Sigmoid colon (tissue), 7 donors: Measurements from ENCODE around the gene IRF5. TPM values are rescaled to one million over a fixed set of nuclear protein-coding genes. Genes with fewer than 3 reads are reported as not detected.
A peak's percentile ranks its signal among the peaks of the same experiment; 100 is the strongest.

Experiments used
- DNase-seq: peaks from one replicate; pipeline ENCODE4 v3.0.0-alpha.2; 2019
- H3K27ac ChIP-seq, 4 donors: fragments of 200-600 bp; sonication (generic); one replicate each; pipeline ENCODE4 v1.5.1; 2016 to 2019; ENCODE audit warnings: mild to moderate bottlenecking in 1 of 4
- H3K27me3 ChIP-seq, 3 donors: fragments of 200-600 bp; sonication (generic); one replicate each; pipeline ENCODE4 v1.5.1; 2019; ENCODE audit warnings: mild to moderate bottlenecking in 1 of 3
- H3K36me3 ChIP-seq, 4 donors: fragments of 200-600 bp; sonication (generic); one replicate each; pipeline ENCODE4 v1.5.1; 2016 to 2019
- H3K4me1 ChIP-seq, 4 donors: fragments of 200-600 bp; sonication (generic); one replicate each; pipeline ENCODE4 v1.5.1; 2017 to 2019
- H3K4me3 ChIP-seq, 4 donors: fragments of 200-600 bp; sonication (generic); one replicate each; pipeline ENCODE4 v1.5.1; 2017 to 2019; ENCODE audit warnings: mild to moderate bottlenecking in 2 of 4, moderate library complexity in 1 of 4
- H3K9me3 ChIP-seq, 4 donors: fragments of 200-600 bp in 3 of 4; sonication (generic) in 3 of 4; one replicate each; pipeline versions ENCODE4 v1.5.1 to v1.6.1; 2013 to 2019
- CTCF ChIP-seq, 4 experiments: fragments of 450-650 bp in 3 of 4; fragments of 200-600 bp in 1 of 4; IDR thresholded peaks; one replicate each; pipeline ENCODE4 v1.5.1; 2016 to 2019; ENCODE audit warnings: antibody characterized with exemption in 4 of 4, mild to moderate bottlenecking in 3 of 4, moderate library complexity in 2 of 4
- EP300 ChIP-seq, 4 donors: sonication (generic); formaldehyde crosslinking; IDR thresholded peaks; one replicate each; pipeline ENCODE4 v1.6.1; 2017; ENCODE audit warnings: antibody characterized with exemption in 4 of 4
- POLR2A ChIP-seq, 2 donors: fragments of 450-650 bp; IDR thresholded peaks; one replicate each; pipeline ENCODE4 v1.6.1; 2016; ENCODE audit warnings: antibody characterized with exemption in 2 of 2, mild to moderate bottlenecking in 2 of 2, moderate library complexity in 2 of 2
- POLR2AphosphoS5 ChIP-seq, 4 donors: sonication (generic); formaldehyde crosslinking; IDR thresholded peaks; one replicate each; pipeline ENCODE4 v1.6.1; 2017; ENCODE audit warnings: antibody characterized with exemption in 4 of 4
- WGBS, 2 donors: extraction: QIAGEN DNeasy Blood & Tissue Kit; methylation state at CpG; one replicate each; pipeline ENCODE4 v1.1.7; 2013; 5-methylcytosine and 5-hydroxymethylcytosine counted together
- intact Hi-C: fragments of 100-400 bp; cut with DNase I; formaldehyde crosslinking; loops from one replicate; pipeline ENCODE4 v1.15.1; 2023
- polyA plus RNA-seq, 3 donors: library from polyadenylated mRNA; stranded (reverse); fragments of 200-250 nt; gene quantifications; one replicate each; pipeline ENCODE4 v1.2.3, GENCODE V29; 2013
- total RNA-seq, 4 donors: library from RNA; depleted of rRNA; stranded (reverse); fragments of >200 nt; gene quantifications; one replicate each; pipeline ENCODE4 v1.1.0, GENCODE V29; 2016
- donor health status: healthy with polysubstance abuse.
- donor health status: Bipolar disorder and iron deficiency.
- donor health status: healthy.

IRF5 gene
- total and polyA plus RNA-seq, 7 donors: 4.6 to 15.3 (median 6.6) TPM

- peaks cover 0 to 19% (median 18%) of the 10 kb centered on the region in 4 donors for H3K4me1 ChIP-seq
- H3K36me3 ChIP-seq: no peaks in the 10 kb centered on the region
- no peaks in the 10 kb centered on the region for H3K9me3 ChIP-seq
- 66 to 73% methylated on average over 17 of the region's 17 CpGs for WGBS, 2 donors
- peaks cover 14 to 78% (median 31%) of the 10 kb centered on the region in 3 donors for H3K27me3 ChIP-seq
- DNase-seq: peak; percentile 40
- peak overlapping the region in 1 of 4 donors; percentile 56 for H3K27ac ChIP-seq
- peak overlapping the region in 2 of 4 donors; percentile 55 to 59 for H3K4me3 ChIP-seq
- intact Hi-C loops: no loop called here
- TF ChIP-seq EP300 (IDR thresholded peaks at IDR 0.05): no peak
- TF ChIP-seq POLR2A (IDR thresholded peaks at IDR 0.05): no peak
Measured at GRCh38 chr7:128937271-128937646, 468 bp upstream of the IRF5 start.

GRCh38 chr7:128938544-128939074 lies 882 bp downstream of the IRF5 start:
- Histone ChIP-seq H3K27ac (peak overlapping the region in 2 of 4 donors; percentile 39 to 56), H3K36me3 (no peaks in the 10 kb centered on the region), H3K4me3 (peak overlapping the region; percentile 21 to 59 (median 48)), H3K9me3 (no peaks in the 10 kb centered on the region), H3K27me3 (peaks cover 14 to 65% (median 27%) of the 10 kb centered on the region in 3 donors), H3K4me1 (peaks cover 0 to 19% (median 18%) of the 10 kb centered on the region in 4 donors)
- WGBS, 2 donors: 2% methylated on average over 30 of the region's 30 CpGs
- TF ChIP-seq POLR2A (IDR thresholded peaks at IDR 0.05): no peak
- TF ChIP-seq EP300 (IDR thresholded peaks at IDR 0.05): no peak
- no peak for TF ChIP-seq CTCF (IDR thresholded peaks at IDR 0.05)
- TF ChIP-seq POLR2AphosphoS5 (IDR thresholded peaks at IDR 0.05): no peak
- DNase-seq: peak; percentile 65
- intact Hi-C loops: no loop called here

GRCh38 chr7:128939075-128939860 lies 1.5 kb downstream of the IRF5 start:
- peak overlapping the region in 3 of 4 donors; percentile 14 to 39 (median 35) for H3K27ac ChIP-seq
- TF ChIP-seq POLR2AphosphoS5 (IDR thresholded peaks at IDR 0.05) (no peak), EP300 (IDR thresholded peaks at IDR 0.05) (no peak)
- intact Hi-C loops: no loop called here
- H3K9me3 ChIP-seq: no peaks in the 10 kb centered on the region
- H3K4me1 ChIP-seq: peaks cover 0 to 19% (median 18%) of the 10 kb centered on the region in 4 donors
- no peaks in the 10 kb centered on the region for H3K36me3 ChIP-seq
- H3K4me3 ChIP-seq: peak overlapping the region in 3 of 4 donors; percentile 40 to 59 (median 55)
- WGBS, 2 donors: 45 to 46% methylated on average over 7 of the region's 7 CpGs
- no peak for DNase-seq
- H3K27me3 ChIP-seq: peaks cover 14 to 62% (median 27%) of the 10 kb centered on the region in 3 donors

GRCh38 chr7:128939861-128940410 lies 2.2 kb downstream of the IRF5 start:
- H3K27me3 ChIP-seq: peaks cover 14 to 55% (median 27%) of the 10 kb centered on the region in 3 donors
- peaks cover 0 to 19% (median 18%) of the 10 kb centered on the region in 4 donors for H3K4me1 ChIP-seq
- no peak for TF ChIP-seq POLR2A (IDR thresholded peaks at IDR 0.05)
- no peak for TF ChIP-seq POLR2AphosphoS5 (IDR thresholded peaks at IDR 0.05)
- no peak for TF ChIP-seq CTCF (IDR thresholded peaks at IDR 0.05)
- TF ChIP-seq EP300 (IDR thresholded peaks at IDR 0.05): no peak
- H3K27ac ChIP-seq: peak overlapping the region; percentile 14 to 47 (median 37)
- no peak for DNase-seq
- intact Hi-C loops: no loop called here
- no peaks in the 10 kb centered on the region for H3K36me3 ChIP-seq
- H3K9me3 ChIP-seq: no peaks in the 10 kb centered on the region
- peak overlapping the region in 2 of 4 donors; percentile 9 to 55 for H3K4me3 ChIP-seq
- WGBS, 2 donors: 66 to 85% methylated on average over 18 of the region's 18 CpGs

- H3K27ac ChIP-seq: peak overlapping the region in 3 of 4 donors; percentile 14 to 47 (median 39)
- WGBS, 2 donors: 52 to 84% methylated on average over 20 of the region's 20 CpGs
- H3K27me3 ChIP-seq: peaks cover 14 to 53% (median 27%) of the 10 kb centered on the region in 3 donors
- intact Hi-C loops: no loop called here
- peaks cover 0 to 19% (median 18%) of the 10 kb centered on the region in 4 donors for H3K4me1 ChIP-seq
- no peaks in the 10 kb centered on the region for H3K36me3 ChIP-seq
- peak overlapping the region in 2 of 4 donors; percentile 9 to 55 for H3K4me3 ChIP-seq
- no peak for TF ChIP-seq POLR2AphosphoS5 (IDR thresholded peaks at IDR 0.05)
- TF ChIP-seq EP300 (IDR thresholded peaks at IDR 0.05): no peak
- no peak for TF ChIP-seq POLR2A (IDR thresholded peaks at IDR 0.05)
- TF ChIP-seq CTCF (IDR thresholded peaks at IDR 0.05): no peak
- DNase-seq: peak; percentile 69
- no peaks in the 10 kb centered on the region for H3K9me3 ChIP-seq
Measured at GRCh38 chr7:128940494-128941322, 3.0 kb downstream of the IRF5 start.
